GM23338 (cell line): ENCODE measurements around the gene MAP4K5. TPM values are rescaled to one million over a fixed set of nuclear protein-coding genes. Genes with fewer than 3 reads are reported as not detected.

Experiments used
- ATAC-seq: fragments of 200-7000 bp; cut with Tn5 transposase; 3 replicates; pipeline ENCODE4 v1.9.1; 2020
- DNase-seq: peaks from one replicate; pipeline ENCODE4 v3.0.0-alpha.2; 2015; ENCODE audit warnings: low spot score
- H2AFZ ChIP-seq: fragments of 200-600 bp; sonication (generic); 2 replicates; pipeline ENCODE4 v1.8.0; 2016; ENCODE audit warnings: antibody characterized with exemption, mild to moderate bottlenecking, moderate library complexity
- H3F3A ChIP-seq: fragments of 200-600 bp; sonication (generic); replicated peaks from 2 replicates; pipeline ENCODE4 v1.8.0; 2017; ENCODE audit warnings: antibody characterized with exemption, mixed run types, low read depth
- H3K27ac ChIP-seq: fragments of 200-600 bp; sonication (generic); 2 replicates; pipeline ENCODE4 v1.6.1; 2016; ENCODE audit warnings: low read depth
- H3K27me3 ChIP-seq: fragments of 200-600 bp; sonication (generic); 2 replicates; pipeline ENCODE4 v1.8.0; 2016; ENCODE audit warnings: mild to moderate bottlenecking, mixed run types, moderate library complexity; ENCODE audit not compliant: insufficient read depth
- H3K36me3 ChIP-seq: fragments of 200-600 bp; sonication (generic); 2 replicates; pipeline ENCODE4 v1.8.0; 2016; ENCODE audit warnings: mild to moderate bottlenecking; ENCODE audit not compliant: insufficient read depth
- H3K4me1 ChIP-seq: fragments of 200-600 bp; sonication (generic); 2 replicates; pipeline ENCODE4 v1.8.0; 2016; ENCODE audit warnings: mild to moderate bottlenecking, moderate library complexity; ENCODE audit not compliant: insufficient read depth
- H3K4me2 ChIP-seq: fragments of 200-600 bp; sonication (generic); 2 replicates; pipeline ENCODE4 v1.7.1; 2017; ENCODE audit warnings: mixed run types
- H3K4me3 ChIP-seq: fragments of 200-600 bp; sonication (generic); 2 replicates; pipeline ENCODE4 v1.6.1; 2016; ENCODE audit warnings: mixed run types
- H3K79me2 ChIP-seq: fragments of 200-600 bp; sonication (generic); replicated peaks from 2 replicates; pipeline ENCODE4 v1.8.0; 2017; ENCODE audit warnings: mild to moderate bottlenecking; ENCODE audit not compliant: insufficient read depth
- H3K9me2 ChIP-seq: fragments of 200-600 bp; sonication (generic); 2 replicates; pipeline ENCODE4 v1.8.0; 2017; ENCODE audit not compliant: insufficient read depth
- H4K20me1 ChIP-seq: fragments of 200-600 bp; sonication (generic); replicated peaks from 2 replicates; pipeline ENCODE4 v1.8.0; 2017; ENCODE audit warnings: mild to moderate bottlenecking; ENCODE audit not compliant: insufficient read depth
- H3K27ac Mint-ChIP-seq: 2 replicates; pipeline ENCODE4 v1.8.0; 2020; ENCODE audit warnings: inconsistent platforms, mild to moderate bottlenecking, moderate library complexity, mixed read lengths
- H3K27me3 Mint-ChIP-seq: 3 replicates; pipeline ENCODE4 v1.8.0; 2022; ENCODE audit warnings: low read depth, mild to moderate bottlenecking, moderate library complexity, mixed read lengths, inconsistent platforms; ENCODE audit not compliant: insufficient read depth, poor library complexity
- H3K36me3 Mint-ChIP-seq: 3 replicates; pipeline ENCODE4 v1.8.0; 2021; ENCODE audit warnings: low read depth, mild to moderate bottlenecking, inconsistent platforms, moderate library complexity, mixed read lengths
- H3K4me1 Mint-ChIP-seq: 3 replicates; pipeline ENCODE4 v1.8.0; 2020; ENCODE audit warnings: mild to moderate bottlenecking, inconsistent platforms, mixed read lengths
- H3K4me3 Mint-ChIP-seq: 3 replicates; pipeline ENCODE4 v1.8.0; 2021; ENCODE audit warnings: moderate library complexity, mild to moderate bottlenecking, inconsistent platforms, mixed read lengths
- H3K9me3 Mint-ChIP-seq: 3 replicates; pipeline ENCODE4 v1.8.0; 2020; ENCODE audit warnings: moderate library complexity, mild to moderate bottlenecking, inconsistent platforms, mixed read lengths
- CREB1 ChIP-seq: fragments of 250-450 bp; sonication (Bioruptor Pico); IDR thresholded peaks from 2 replicates; pipeline ENCODE4 v1.5.0; 2020; ENCODE audit warnings: low read depth, mild to moderate bottlenecking, moderate library complexity
- EZH2 ChIP-seq: fragments of 200-600 bp; sonication (generic); IDR thresholded peaks from one replicate; pipeline ENCODE4 v1.8.0; 2017; ENCODE audit warnings: antibody characterized with exemption, mild to moderate bottlenecking, low read depth; ENCODE audit not compliant: unreplicated experiment
- EZH2phosphoT487 ChIP-seq: fragments of 200-600 bp; sonication (generic); IDR thresholded peaks from one replicate; pipeline ENCODE4 v1.8.1; 2018; ENCODE audit warnings: antibody characterized with exemption; ENCODE audit not compliant: unreplicated experiment
- JUNB ChIP-seq: IDR thresholded peaks from one replicate; pipeline ENCODE4 v1.6.1; 2016; ENCODE audit warnings: antibody characterized with exemption; ENCODE audit not compliant: unreplicated experiment
- NANOG ChIP-seq: IDR thresholded peaks from 2 replicates; pipeline ENCODE4 v1.6.1; 2016; ENCODE audit warnings: antibody characterized with exemption, borderline replicate concordance
- POLR2AphosphoS5 ChIP-seq: IDR thresholded peaks from 2 replicates; pipeline ENCODE4 v1.6.1; 2016; ENCODE audit warnings: antibody characterized with exemption, low read depth
- REST ChIP-seq: IDR thresholded peaks from one replicate; pipeline ENCODE4 v1.6.1; 2018; ENCODE audit warnings: antibody characterized with exemption; ENCODE audit not compliant: unreplicated experiment
- STAT1 ChIP-seq: IDR thresholded peaks from one replicate; pipeline ENCODE4 v1.6.1; 2016; ENCODE audit warnings: antibody characterized with exemption; ENCODE audit not compliant: unreplicated experiment
- ZNF114 ChIP-seq: fragments of 250-450 bp; sonication (Bioruptor Pico); IDR thresholded peaks from 2 replicates; pipeline ENCODE4 v1.5.0; 2020; ENCODE audit warnings: mild to moderate bottlenecking, moderate library complexity
- ZNF331 ChIP-seq: fragments of 250-450 bp; sonication (Bioruptor Pico); IDR thresholded peaks from 2 replicates; pipeline ENCODE4 v1.5.0; 2020; ENCODE audit warnings: low read depth, mild to moderate bottlenecking, moderate library complexity
- polyA plus RNA-seq: library from polyadenylated mRNA; unstranded; fragments of >200 nt; fragmentation: Nextera tagmentation; extraction: Ambion mirVana; gene quantifications from 2 replicates; pipeline ENCODE4 v1.2.1, GENCODE V29; 2016
- total RNA-seq: library from RNA; depleted of rRNA; stranded (reverse); fragments of >200 nt; shearing (Covaris generic); gene quantifications from 2 replicates; pipeline ENCODE4 v1.2.3, GENCODE V29; 2014
- TF ChIP-seq, protein P1 (sequence below): fragments of 250-450 bp; sonication (Bioruptor Pico); IDR thresholded peaks from 2 replicates; pipeline ENCODE4 v1.5.0; 2020; ENCODE audit warnings: mild to moderate bottlenecking, moderate library complexity
- TF ChIP-seq, protein P2 (sequence below), 2 experiments: fragments of 200-600 bp in 1 of 2; sonication (generic) in 1 of 2; conservative IDR thresholded peaks; 2 replicates each; pipeline versions ENCODE4 v1.5.1 to v1.6.1; 2016 to 2017; ENCODE audit warnings: antibody characterized with exemption in 2 of 2, low read depth in 2 of 2, mild to moderate bottlenecking in 2 of 2, moderate library complexity in 1 of 2
- TF ChIP-seq, protein P3 (sequence below): IDR thresholded peaks from 2 replicates; pipeline ENCODE4 v1.6.1; 2016; ENCODE audit warnings: antibody characterized with exemption

MAP4K5 gene
- total and polyA plus RNA-seq, 2 experiments from 2014 or later, result 71.4 to 74.6 TPM

DNA sequence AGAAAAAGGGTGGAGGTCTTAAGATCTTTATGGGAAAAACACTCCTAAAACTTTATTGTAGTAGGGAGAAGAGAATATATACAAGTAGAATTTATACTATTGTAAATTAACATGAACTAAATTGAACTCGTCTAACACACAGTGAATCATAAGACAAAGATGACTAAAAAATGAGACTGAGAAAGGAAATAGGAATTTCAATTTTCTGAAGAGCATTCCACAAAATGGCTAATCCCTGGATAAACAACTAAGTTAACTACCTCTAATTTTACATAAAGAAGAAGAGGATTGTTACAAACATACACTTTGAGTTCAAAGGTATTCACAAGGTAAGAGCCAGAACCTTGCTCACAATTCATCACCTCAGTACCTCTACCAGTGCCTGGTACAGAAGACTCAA, 2.0 kb downstream of the MAP4K5 start:
- Histone ChIP-seq H4K20me1 (peaks cover 15% of the 10 kb centered on the region), H3F3A (no peaks in the 10 kb centered on the region), H3K4me2 (peak overlapping the region; percentile 75), H3K9me2 (no peaks in the 10 kb centered on the region), H3K4me1 (peaks cover 27% of the 10 kb centered on the region), H2AFZ (no peak overlapping the region), H3K27me3 (no peaks in the 10 kb centered on the region), H3K27ac (no peak overlapping the region), H3K36me3 (no peaks in the 10 kb centered on the region), H3K4me3 (peak overlapping the region; percentile 82), H3K79me2 (peaks cover 64% of the 10 kb centered on the region)
- H3K9me3 Mint-ChIP-seq, result no peaks in the 10 kb centered on the region; the same call in 2 of the 3 replicates
- peaks cover 31% of the 10 kb centered on the region for H3K4me1 Mint-ChIP-seq
- DNase-seq (no peak), ATAC-seq (no peak)
- peak overlapping the region; percentile 90 for H3K4me3 Mint-ChIP-seq
- H3K27ac Mint-ChIP-seq, result no peak overlapping the region
- TF ChIP-seq, protein P1, sequence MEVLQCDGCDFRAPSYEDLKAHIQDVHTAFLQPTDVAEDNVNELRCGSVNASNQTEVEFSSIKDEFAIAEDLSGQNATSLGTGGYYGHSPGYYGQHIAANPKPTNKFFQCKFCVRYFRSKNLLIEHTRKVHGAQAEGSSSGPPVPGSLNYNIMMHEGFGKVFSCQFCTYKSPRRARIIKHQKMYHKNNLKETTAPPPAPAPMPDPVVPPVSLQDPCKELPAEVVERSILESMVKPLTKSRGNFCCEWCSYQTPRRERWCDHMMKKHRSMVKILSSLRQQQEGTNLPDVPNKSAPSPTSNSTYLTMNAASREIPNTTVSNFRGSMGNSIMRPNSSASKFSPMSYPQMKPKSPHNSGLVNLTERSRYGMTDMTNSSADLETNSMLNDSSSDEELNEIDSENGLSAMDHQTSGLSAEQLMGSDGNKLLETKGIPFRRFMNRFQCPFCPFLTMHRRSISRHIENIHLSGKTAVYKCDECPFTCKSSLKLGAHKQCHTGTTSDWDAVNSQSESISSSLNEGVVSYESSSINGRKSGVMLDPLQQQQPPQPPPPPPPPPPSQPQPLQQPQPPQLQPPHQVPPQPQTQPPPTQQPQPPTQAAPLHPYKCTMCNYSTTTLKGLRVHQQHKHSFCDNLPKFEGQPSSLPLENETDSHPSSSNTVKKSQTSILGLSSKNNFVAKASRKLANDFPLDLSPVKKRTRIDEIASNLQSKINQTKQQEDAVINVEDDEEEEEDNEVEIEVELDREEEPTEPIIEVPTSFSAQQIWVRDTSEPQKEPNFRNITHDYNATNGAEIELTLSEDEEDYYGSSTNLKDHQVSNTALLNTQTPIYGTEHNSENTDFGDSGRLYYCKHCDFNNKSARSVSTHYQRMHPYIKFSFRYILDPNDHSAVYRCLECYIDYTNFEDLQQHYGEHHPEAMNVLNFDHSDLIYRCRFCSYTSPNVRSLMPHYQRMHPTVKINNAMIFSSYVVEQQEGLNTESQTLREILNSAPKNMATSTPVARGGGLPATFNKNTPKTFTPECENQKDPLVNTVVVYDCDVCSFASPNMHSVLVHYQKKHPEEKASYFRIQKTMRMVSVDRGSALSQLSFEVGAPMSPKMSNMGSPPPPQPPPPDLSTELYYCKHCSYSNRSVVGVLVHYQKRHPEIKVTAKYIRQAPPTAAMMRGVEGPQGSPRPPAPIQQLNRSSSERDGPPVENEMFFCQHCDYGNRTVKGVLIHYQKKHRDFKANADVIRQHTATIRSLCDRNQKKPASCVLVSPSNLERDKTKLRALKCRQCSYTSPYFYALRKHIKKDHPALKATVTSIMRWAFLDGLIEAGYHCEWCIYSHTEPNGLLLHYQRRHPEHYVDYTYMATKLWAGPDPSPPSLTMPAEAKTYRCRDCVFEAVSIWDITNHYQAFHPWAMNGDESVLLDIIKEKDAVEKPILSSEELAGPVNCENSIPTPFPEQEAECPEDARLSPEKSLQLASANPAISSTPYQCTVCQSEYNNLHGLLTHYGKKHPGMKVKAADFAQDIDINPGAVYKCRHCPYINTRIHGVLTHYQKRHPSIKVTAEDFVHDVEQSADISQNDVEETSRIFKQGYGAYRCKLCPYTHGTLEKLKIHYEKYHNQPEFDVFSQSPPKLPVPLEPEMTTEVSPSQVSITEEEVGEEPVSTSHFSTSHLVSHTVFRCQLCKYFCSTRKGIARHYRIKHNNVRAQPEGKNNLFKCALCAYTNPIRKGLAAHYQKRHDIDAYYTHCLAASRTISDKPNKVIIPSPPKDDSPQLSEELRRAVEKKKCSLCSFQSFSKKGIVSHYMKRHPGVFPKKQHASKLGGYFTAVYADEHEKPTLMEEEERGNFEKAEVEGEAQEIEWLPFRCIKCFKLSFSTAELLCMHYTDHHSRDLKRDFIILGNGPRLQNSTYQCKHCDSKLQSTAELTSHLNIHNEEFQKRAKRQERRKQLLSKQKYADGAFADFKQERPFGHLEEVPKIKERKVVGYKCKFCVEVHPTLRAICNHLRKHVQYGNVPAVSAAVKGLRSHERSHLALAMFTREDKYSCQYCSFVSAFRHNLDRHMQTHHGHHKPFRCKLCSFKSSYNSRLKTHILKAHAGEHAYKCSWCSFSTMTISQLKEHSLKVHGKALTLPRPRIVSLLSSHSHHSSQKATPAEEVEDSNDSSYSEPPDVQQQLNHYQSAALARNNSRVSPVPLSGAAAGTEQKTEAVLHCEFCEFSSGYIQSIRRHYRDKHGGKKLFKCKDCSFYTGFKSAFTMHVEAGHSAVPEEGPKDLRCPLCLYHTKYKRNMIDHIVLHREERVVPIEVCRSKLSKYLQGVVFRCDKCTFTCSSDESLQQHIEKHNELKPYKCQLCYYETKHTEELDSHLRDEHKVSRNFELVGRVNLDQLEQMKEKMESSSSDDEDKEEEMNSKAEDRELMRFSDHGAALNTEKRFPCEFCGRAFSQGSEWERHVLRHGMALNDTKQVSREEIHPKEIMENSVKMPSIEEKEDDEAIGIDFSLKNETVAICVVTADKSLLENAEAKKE (CRISPR knock-in tag), result no peak
- TF ChIP-seq, protein P2, sequence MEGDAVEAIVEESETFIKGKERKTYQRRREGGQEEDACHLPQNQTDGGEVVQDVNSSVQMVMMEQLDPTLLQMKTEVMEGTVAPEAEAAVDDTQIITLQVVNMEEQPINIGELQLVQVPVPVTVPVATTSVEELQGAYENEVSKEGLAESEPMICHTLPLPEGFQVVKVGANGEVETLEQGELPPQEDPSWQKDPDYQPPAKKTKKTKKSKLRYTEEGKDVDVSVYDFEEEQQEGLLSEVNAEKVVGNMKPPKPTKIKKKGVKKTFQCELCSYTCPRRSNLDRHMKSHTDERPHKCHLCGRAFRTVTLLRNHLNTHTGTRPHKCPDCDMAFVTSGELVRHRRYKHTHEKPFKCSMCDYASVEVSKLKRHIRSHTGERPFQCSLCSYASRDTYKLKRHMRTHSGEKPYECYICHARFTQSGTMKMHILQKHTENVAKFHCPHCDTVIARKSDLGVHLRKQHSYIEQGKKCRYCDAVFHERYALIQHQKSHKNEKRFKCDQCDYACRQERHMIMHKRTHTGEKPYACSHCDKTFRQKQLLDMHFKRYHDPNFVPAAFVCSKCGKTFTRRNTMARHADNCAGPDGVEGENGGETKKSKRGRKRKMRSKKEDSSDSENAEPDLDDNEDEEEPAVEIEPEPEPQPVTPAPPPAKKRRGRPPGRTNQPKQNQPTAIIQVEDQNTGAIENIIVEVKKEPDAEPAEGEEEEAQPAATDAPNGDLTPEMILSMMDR (conservative IDR thresholded peaks at IDR 0.05; ENCODE audit: low read depth in 2 of 2), result no peak
- TF ChIP-seq ZNF331, result no peak
- no peak for TF ChIP-seq STAT1
- TF ChIP-seq REST, result no peak
- TF ChIP-seq, protein P3, sequence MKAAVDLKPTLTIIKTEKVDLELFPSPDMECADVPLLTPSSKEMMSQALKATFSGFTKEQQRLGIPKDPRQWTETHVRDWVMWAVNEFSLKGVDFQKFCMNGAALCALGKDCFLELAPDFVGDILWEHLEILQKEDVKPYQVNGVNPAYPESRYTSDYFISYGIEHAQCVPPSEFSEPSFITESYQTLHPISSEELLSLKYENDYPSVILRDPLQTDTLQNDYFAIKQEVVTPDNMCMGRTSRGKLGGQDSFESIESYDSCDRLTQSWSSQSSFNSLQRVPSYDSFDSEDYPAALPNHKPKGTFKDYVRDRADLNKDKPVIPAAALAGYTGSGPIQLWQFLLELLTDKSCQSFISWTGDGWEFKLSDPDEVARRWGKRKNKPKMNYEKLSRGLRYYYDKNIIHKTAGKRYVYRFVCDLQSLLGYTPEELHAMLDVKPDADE, result no peak
- no peak for TF ChIP-seq ZNF114 (CRISPR knock-in tag)
- TF ChIP-seq NANOG, result no peak
- TF ChIP-seq EZH2phosphoT487, result no peak
- TF ChIP-seq CREB1 (CRISPR knock-in tag), result no peak
- TF ChIP-seq EZH2, result no peak
- TF ChIP-seq POLR2AphosphoS5, result no peak
- no peak for TF ChIP-seq JUNB
- H3K36me3 Mint-ChIP-seq, result peaks cover 4% of the 10 kb centered on the region
- peaks cover 10% of the 10 kb centered on the region for H3K27me3 Mint-ChIP-seq
